Measurements from ENCODE around the gene ULK2. TPM values are rescaled to one million over a fixed set of nuclear protein-coding genes. Genes with fewer than 3 reads are reported as not detected.
A peak's percentile ranks its signal among the peaks of the same experiment; 100 is the strongest.

ULK2 gene
- total and polyA plus RNA-seq, 8 donors, result 0.29 to 254 (median 9.1) TPM

GRCh38 chr17:19730843-19731242, 136.9 kb downstream of the ULK2 start:
- H3K4me1 ChIP-seq, result peaks cover 20 to 47% (median 30%) of the 10 kb centered on the region in 4 donors
- TF ChIP-seq, protein P1, sequence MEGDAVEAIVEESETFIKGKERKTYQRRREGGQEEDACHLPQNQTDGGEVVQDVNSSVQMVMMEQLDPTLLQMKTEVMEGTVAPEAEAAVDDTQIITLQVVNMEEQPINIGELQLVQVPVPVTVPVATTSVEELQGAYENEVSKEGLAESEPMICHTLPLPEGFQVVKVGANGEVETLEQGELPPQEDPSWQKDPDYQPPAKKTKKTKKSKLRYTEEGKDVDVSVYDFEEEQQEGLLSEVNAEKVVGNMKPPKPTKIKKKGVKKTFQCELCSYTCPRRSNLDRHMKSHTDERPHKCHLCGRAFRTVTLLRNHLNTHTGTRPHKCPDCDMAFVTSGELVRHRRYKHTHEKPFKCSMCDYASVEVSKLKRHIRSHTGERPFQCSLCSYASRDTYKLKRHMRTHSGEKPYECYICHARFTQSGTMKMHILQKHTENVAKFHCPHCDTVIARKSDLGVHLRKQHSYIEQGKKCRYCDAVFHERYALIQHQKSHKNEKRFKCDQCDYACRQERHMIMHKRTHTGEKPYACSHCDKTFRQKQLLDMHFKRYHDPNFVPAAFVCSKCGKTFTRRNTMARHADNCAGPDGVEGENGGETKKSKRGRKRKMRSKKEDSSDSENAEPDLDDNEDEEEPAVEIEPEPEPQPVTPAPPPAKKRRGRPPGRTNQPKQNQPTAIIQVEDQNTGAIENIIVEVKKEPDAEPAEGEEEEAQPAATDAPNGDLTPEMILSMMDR (IDR thresholded peaks at IDR 0.05), result no peak
- no peak for TF ChIP-seq POLR2AphosphoS5 (IDR thresholded peaks at IDR 0.05)
- TF ChIP-seq EP300 (IDR thresholded peaks at IDR 0.05), result no peak
- no peak for TF ChIP-seq POLR2A (IDR thresholded peaks at IDR 0.05)
- H3K36me3 ChIP-seq, result no peaks in the 10 kb centered on the region
- intact Hi-C loops (cut with DNase I; ENCODE audit: low total_unique reads), result no loop called here
- WGBS, 5 donors, result 67 to 91% (median 86%) methylated on average over 4 of the region's 4 CpGs
- no peak for DNase-seq
- no peak overlapping the region for H3K4me3 ChIP-seq
- no peaks in the 10 kb centered on the region for H3K27me3 ChIP-seq
- no peak overlapping the region for H3K27ac ChIP-seq
- no peaks in the 10 kb centered on the region for H3K9me3 ChIP-seq

DNA sequence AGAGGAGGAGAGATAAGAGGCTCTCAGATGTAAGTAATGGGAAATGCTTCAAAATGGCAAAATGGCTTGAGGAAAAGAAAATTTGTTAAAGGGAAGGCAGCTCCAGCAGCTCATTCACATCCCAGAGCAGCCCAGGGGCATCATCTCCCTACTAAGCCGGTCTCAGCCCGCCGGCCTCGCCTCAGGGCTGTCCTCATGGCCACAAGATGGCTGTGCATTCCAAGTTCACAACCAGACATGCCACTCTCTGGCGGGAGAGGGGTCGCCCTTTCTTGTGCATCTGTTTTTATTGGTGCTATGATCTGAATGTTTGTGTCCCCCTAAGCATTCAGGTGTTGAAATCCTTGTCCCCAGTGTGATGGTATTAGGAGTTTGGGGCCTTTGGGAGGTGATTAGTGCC, 137.8 kb downstream of the ULK2 start:
- WGBS, 5 donors, result 87 to 99% (median 94%) methylated on average over 6 of the region's 6 CpGs
- H3K4me3 ChIP-seq, result no peak overlapping the region
- TF ChIP-seq POLR2A (IDR thresholded peaks at IDR 0.05) (no peak), POLR2AphosphoS5 (IDR thresholded peaks at IDR 0.05) (no peak), EP300 (IDR thresholded peaks at IDR 0.05) (no peak)
- TF ChIP-seq, protein P1 (IDR thresholded peaks at IDR 0.05), result no peak
- peak overlapping the region in 1 of 5 donors; percentile 87 for H3K27ac ChIP-seq
- no peaks in the 10 kb centered on the region for H3K9me3 ChIP-seq
- peaks cover 24 to 51% (median 31%) of the 10 kb centered on the region in 4 donors for H3K4me1 ChIP-seq
- no peaks in the 10 kb centered on the region for H3K27me3 ChIP-seq
- H3K36me3 ChIP-seq, result no peaks in the 10 kb centered on the region
- intact Hi-C loops (cut with DNase I; ENCODE audit: low total_unique reads), result no loop called here
- DNase-seq, result no peak

DNA sequence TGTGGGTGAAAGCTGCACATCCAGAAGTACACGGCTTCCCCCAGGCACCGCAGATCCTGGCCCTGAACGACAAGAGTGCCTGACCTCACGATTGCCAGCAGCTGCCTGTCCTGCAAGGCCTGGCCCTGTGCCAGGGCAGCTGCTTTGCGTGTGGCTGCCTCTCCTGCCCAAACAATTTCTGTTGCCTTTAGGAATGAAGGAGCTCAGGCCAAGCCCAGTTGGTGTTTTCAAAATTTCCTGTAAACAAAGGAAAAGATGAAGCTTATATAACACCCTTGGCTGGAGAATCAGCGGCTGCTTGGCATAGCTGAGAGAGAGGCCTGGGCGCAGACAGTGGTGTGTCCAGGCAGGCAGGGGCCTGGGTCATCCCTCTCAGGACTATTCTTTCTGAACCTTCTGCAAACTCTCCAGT, 139.6 kb downstream of the ULK2 start:
- intact Hi-C loops (cut with DNase I; ENCODE audit: low total_unique reads), result no loop called here
- peak; percentile 88 for DNase-seq
- no peaks in the 10 kb centered on the region for H3K27me3 ChIP-seq
- no peak overlapping the region for H3K4me3 ChIP-seq
- WGBS, 5 donors, result 8 to 24% (median 11%) methylated on average over 7 of the region's 7 CpGs
- no peaks in the 10 kb centered on the region for H3K36me3 ChIP-seq
- H3K9me3 ChIP-seq, result no peaks in the 10 kb centered on the region
- H3K4me1 ChIP-seq, result peaks cover 35 to 52% (median 38%) of the 10 kb centered on the region in 4 donors
- TF ChIP-seq POLR2AphosphoS5 (IDR thresholded peaks at IDR 0.05), result peak; percentile 70 to 83 (median 81)
- TF ChIP-seq, protein P1 (IDR thresholded peaks at IDR 0.05), result no peak
- H3K27ac ChIP-seq, result peak overlapping the region; percentile 38 to 87 (median 82)

GRCh38 chr17:19727501-19728078, 140.1 kb downstream of the ULK2 start:
- intact Hi-C loops (cut with DNase I; ENCODE audit: low total_unique reads), result no loop called here
- Histone ChIP-seq H3K27ac (peak overlapping the region; percentile 38 to 87 (median 82)), H3K4me3 (no peak overlapping the region), H3K27me3 (no peaks in the 10 kb centered on the region), H3K9me3 (no peaks in the 10 kb centered on the region), H3K36me3 (no peaks in the 10 kb centered on the region), H3K4me1 (peaks cover 35 to 52% (median 38%) of the 10 kb centered on the region in 4 donors)
- no peak for TF ChIP-seq POLR2A (IDR thresholded peaks at IDR 0.05)
- peak; percentile 56 for TF ChIP-seq EP300 (IDR thresholded peaks at IDR 0.05)
- TF ChIP-seq, protein P1 (IDR thresholded peaks at IDR 0.05), result no peak
- TF ChIP-seq POLR2AphosphoS5 (IDR thresholded peaks at IDR 0.05), result peak; percentile 63 to 69 (median 63)
- 39 to 64% (median 58%) methylated on average over 2 to 4 of the region's 4 CpGs for WGBS, 5 donors
- peak in 1 of 2 donors; percentile 82 for DNase-seq
